Urothelium cell line (cell line): ENCODE measurements around the gene FAU.
A peak's percentile ranks its signal among the peaks of the same experiment; 100 is the strongest.
"Not testable (repeated sequence)": the region's sequence is repeated elsewhere in the genome, so short reads cannot be mapped to it uniquely, and the experiment has no call there.

Experiments
- DNase-seq: peaks from one replicate; pipeline ENCODE4 v3.0.0; 2011; ENCODE audit warnings: low spot score, mixed read lengths
- FAIRE-seq: peaks from 2 replicates; lab custom pipeline; 2011; peaks lifted over from hg19 to GRCh38; lab: Jason Lieb, UNC

Gene FAU

GRCh38 chr11:65124480-65125196 lies 2.7 kb upstream of the FAU start:
- DNase-seq (no peak), FAIRE-seq (no peak)

GRCh38 chr11:65121447-65121864 lies 478 bp downstream of the FAU start:
- DNase-seq (no peak), FAIRE-seq (no peak)

- FAIRE-seq: no peak
- DNase-seq: no peak
These were observed 1.1 kb downstream of the FAU start for GRCh38 chr11:65120831-65121230.

GRCh38 chr11:65119670-65119995 lies 2.3 kb downstream of the FAU start:
- no peak for FAIRE-seq
- DNase-seq: no peak

- FAIRE-seq, DNase-seq: not testable (repeated sequence)
These were observed 2.9 kb downstream of the FAU start for GRCh38 chr11:65118891-65119669.

GRCh38 chr11:65118097-65118837 lies 3.7 kb downstream of the FAU start:
- DNase-seq (no peak), FAIRE-seq (no peak)

GRCh38 chr11:65117206-65118096 lies 4.5 kb downstream of the FAU start, which contains the start of gene ZNHIT2:
Gene ZNHIT2, minus strand, starts transcription at chr11:65117701. Its CDS starts 48 bp downstream, at chr11:65117653.
- DNase-seq: peak; percentile 97
- peak; percentile 73 for FAIRE-seq

GRCh38 chr11:65116370-65117205 lies 5.3 kb downstream of the FAU start:
- DNase-seq (peak; percentile 26), FAIRE-seq (no peak)

- no peak for FAIRE-seq
These were observed 6.4 kb downstream of the FAU start for GRCh38 chr11:65115361-65116082.

GRCh38 chr11:65114538-65115171 lies 7.3 kb downstream of the FAU start:
- DNase-seq: no peak
- FAIRE-seq: no peak

More at GRCh38 chr11:65115361-65116082, 6.4 kb downstream of the FAU start:
- no peak for DNase-seq

- DNase-seq (no peak), FAIRE-seq (no peak)
These were observed 8.1 kb downstream of the FAU start for GRCh38 chr11:65113839-65114238.

- FAIRE-seq: no peak
These were observed 8.6 kb downstream of the FAU start for GRCh38 chr11:65113361-65113756.

GRCh38 chr11:65112546-65113360 lies 9.2 kb downstream of the FAU start:
- FAIRE-seq: no peak
- no peak for DNase-seq

More at GRCh38 chr11:65113361-65113756, 8.6 kb downstream of the FAU start:
- no peak for DNase-seq

- DNase-seq: no peak
These were observed 10.0 kb downstream of the FAU start, which contains the start of gene TM7SF2 for GRCh38 chr11:65111744-65112545. Gene TM7SF2, plus strand, starts transcription at chr11:65111872. Its CDS starts 144 bp downstream, at chr11:65112016.

GRCh38 chr11:65111159-65111743 lies 10.7 kb downstream of the FAU start:
- FAIRE-seq (no peak), DNase-seq (no peak)

More at GRCh38 chr11:65111744-65112545, 10.0 kb downstream of the FAU start, which contains the start of gene TM7SF2:
- FAIRE-seq: no peak

GRCh38 chr11:65110354-65110861 lies 11.5 kb downstream of the FAU start:
- DNase-seq (peak; percentile 85), FAIRE-seq (no peak)
